IMR-90 (cell line): ENCODE measurements around the gene DENND6B. TPM values are rescaled to one million over a fixed set of nuclear protein-coding genes. Genes with fewer than 3 reads are reported as not detected.
"Not testable (repeated sequence)": the region's sequence is repeated elsewhere in the genome, so short reads cannot be mapped to it uniquely, and the experiment has no call there.

ENCODE experiments used
- ATAC-seq: fragments of 200-7000 bp; cut with Tn5 transposase; 2 replicates; pipeline ENCODE4 v1.9.1; 2020; ENCODE audit warnings: low read depth, mild to moderate bottlenecking, moderate library complexity
- BruUV-seq: library from RNA; stranded (reverse); fragments of 400-500 nt; replicated peaks from 2 replicates; lab custom pipeline; 2021; lab: Mats Ljungman, UMichigan
- CTCF ChIA-PET: fragments of 300-600 bp; formaldehyde crosslinking; extraction: SDS; loops from one replicate; lab custom pipeline; 2021; ENCODE audit warnings: antibody characterized with exemption; lab: Yijun Ruan, JAX
- POLR2A ChIA-PET: fragments of 300-600 bp; sonication (Branson Sonifier 250); formaldehyde crosslinking; loops from one replicate; lab custom pipeline; 2022; ENCODE audit warnings: antibody characterized with exemption; ENCODE audit not compliant: unreplicated experiment; lab: Charles Lee
- DNase-seq: peaks from one replicate; pipeline ENCODE4 v3.0.0; 2013
- H2AFZ ChIP-seq: replicated peaks from 2 replicates; pipeline ENCODE3; 2013; ENCODE audit warnings: low read length, mild to moderate bottlenecking; ENCODE audit not compliant: poor library complexity
- H2AK5ac ChIP-seq: 2 replicates; pipeline ENCODE4 v1.6.1; 2013; ENCODE audit warnings: low read depth, low read length, inconsistent platforms
- H2AK9ac ChIP-seq: replicated peaks from 2 replicates; pipeline ENCODE3; 2013; ENCODE audit warnings: mild to moderate bottlenecking, low read depth, low read length, moderate library complexity; ENCODE audit not compliant: poor library complexity
- H2BK120ac ChIP-seq: 2 replicates; pipeline ENCODE4 v1.6.1; 2013; ENCODE audit warnings: low read depth, low read length, inconsistent platforms
- H2BK15ac ChIP-seq: 3 replicates; pipeline ENCODE4 v1.6.1; 2013; ENCODE audit warnings: low read depth, low read length, inconsistent platforms
- H2BK20ac ChIP-seq: 2 replicates; pipeline ENCODE4 v1.6.1; 2013; ENCODE audit warnings: low read depth, mild to moderate bottlenecking, inconsistent platforms, low read length, moderate library complexity
- H2BK5ac ChIP-seq: 2 replicates; pipeline ENCODE4 v1.6.1; 2013; ENCODE audit warnings: mild to moderate bottlenecking, low read depth, low read length, inconsistent platforms; ENCODE audit not compliant: poor library complexity, severe bottlenecking
- H3K14ac ChIP-seq: replicated peaks from 2 replicates; pipeline ENCODE4 v1.6.1; 2013; ENCODE audit warnings: low read depth, low read length, inconsistent platforms
- H3K18ac ChIP-seq: 2 replicates; pipeline ENCODE4 v1.6.1; 2013; ENCODE audit warnings: low read depth, low read length, control low read depth
- H3K23ac ChIP-seq: 2 replicates; pipeline ENCODE4 v1.6.1; 2013; ENCODE audit warnings: low read depth, low read length, inconsistent platforms
- H3K27ac ChIP-seq: 2 replicates; pipeline ENCODE4 v1.5.1; 2013; ENCODE audit warnings: mild to moderate bottlenecking, control low read depth, low read length; ENCODE audit not compliant: insufficient read depth
- H3K27me3 ChIP-seq: 2 replicates; pipeline ENCODE4 v1.6.1; 2013; ENCODE audit warnings: low read length; ENCODE audit not compliant: control insufficient read depth, insufficient read depth
- H3K36me3 ChIP-seq: 2 replicates; pipeline ENCODE4 v1.6.1; 2013; ENCODE audit warnings: low read length, mixed read lengths; ENCODE audit not compliant: control insufficient read depth, insufficient read depth
- H3K4ac ChIP-seq: 2 replicates; pipeline ENCODE4 v1.6.1; 2013; ENCODE audit warnings: low read depth, low read length, inconsistent platforms
- H3K4me1 ChIP-seq: 2 replicates; pipeline ENCODE4 v1.6.1; 2013; ENCODE audit warnings: low read length, mixed read lengths; ENCODE audit not compliant: control insufficient read depth, insufficient read depth
- H3K4me2 ChIP-seq: 2 replicates; pipeline ENCODE4 v1.6.1; 2013; ENCODE audit warnings: low read depth, mild to moderate bottlenecking, control low read depth, low read length, moderate library complexity
- H3K4me3 ChIP-seq: 2 replicates; pipeline ENCODE4 v1.5.1; 2013; ENCODE audit warnings: low read depth, mild to moderate bottlenecking, control low read depth, low read length, moderate library complexity; ENCODE audit not compliant: insufficient read depth
- H3K56ac ChIP-seq: 2 replicates; pipeline ENCODE4 v1.6.1; 2013; ENCODE audit warnings: low read length, inconsistent platforms; ENCODE audit not compliant: insufficient read depth; ENCODE audit errors: extremely low read depth
- H3K79me1 ChIP-seq, 2 experiments: 2 replicates each; pipeline ENCODE4 v1.6.1; 2013; ENCODE audit warnings: low read length in 2 of 2, inconsistent platforms in 1 of 2, low read depth in 1 of 2
- H3K9ac ChIP-seq: 2 replicates; pipeline ENCODE4 v1.6.1; 2013; ENCODE audit warnings: low read depth, low read length, control low read depth
- H3K9me1 ChIP-seq: 2 replicates; pipeline ENCODE4 v1.6.1; 2013; ENCODE audit warnings: low read length, inconsistent platforms; ENCODE audit not compliant: insufficient read depth
- H3K9me3 ChIP-seq: 2 replicates; pipeline ENCODE4 v1.6.1; 2013; ENCODE audit warnings: low read length; ENCODE audit not compliant: control insufficient read depth, insufficient read depth
- H4K20me1 ChIP-seq: 2 replicates; pipeline ENCODE4 v1.6.1; 2013; ENCODE audit warnings: low read length, inconsistent platforms; ENCODE audit not compliant: insufficient read depth
- H4K5ac ChIP-seq: 2 replicates; pipeline ENCODE4 v1.6.1; 2013; ENCODE audit warnings: mild to moderate bottlenecking, low read depth, low read length, control low read depth
- H4K8ac ChIP-seq, 2 experiments: 2 replicates each; pipeline ENCODE4 v1.6.1; 2013; ENCODE audit warnings: low read depth in 2 of 2, low read length in 2 of 2, control low read depth in 1 of 2, inconsistent platforms in 1 of 2
- H4K91ac ChIP-seq: 2 replicates; pipeline ENCODE4 v1.6.1; 2013; ENCODE audit warnings: low read depth, low read length, inconsistent platforms; ENCODE audit not compliant: insufficient read depth
- USF2 ChIP-seq: fragments of 150-350 bp; IDR thresholded peaks from 2 replicates; pipeline ENCODE4 v1.6.1; 2017; ENCODE audit warnings: mild to moderate bottlenecking, antibody characterized with exemption, low read length, low read depth
- WGBS, 2 experiments: methylation state at CpG; one replicate each; pipeline versions ENCODE4 v1.1.5 to v1.1.7; 2013; ENCODE audit warnings: missing lambda C conversion rate in 2 of 2; ENCODE audit not compliant: insufficient read length in 1 of 2; ENCODE audit errors: extremely low coverage in 2 of 2; 5-methylcytosine and 5-hydroxymethylcytosine counted together
- dilution Hi-C: fragments of 300-500 bp; cut with HindIII; formaldehyde crosslinking; loops from one replicate; pipeline ENCODE4 v1.14.3; 2018; ENCODE audit warnings: low sequenced_read_pairs; ENCODE audit not compliant: unreplicated experiment
- in situ Hi-C: fragments of 300-500 bp; cut with MboI; formaldehyde crosslinking; loops from 3 replicates; pipeline ENCODE4 v1.14.3; 2019; ENCODE audit warnings: low sequenced_read_pairs, inconsistent platforms, mixed read lengths
- intact Hi-C: fragments of 100-400 bp; cut with micrococcal nuclease; formaldehyde crosslinking; loops from 2 replicates; pipeline ENCODE4 v1.10.0; 2022
- polyA plus RNA-seq, 3 experiments: library from polyadenylated mRNA; depleted of rRNA; stranded (reverse); fragments of >200 nt; gene quantifications; 2 replicates each; pipeline ENCODE4 v1.2.3, GENCODE V29; 2012; ENCODE audit warnings: low replicate concordance in 1 of 3
- total RNA-seq: library from RNA; depleted of rRNA; stranded (reverse); fragments of >200 nt; gene quantifications from 2 replicates; pipeline ENCODE4 v1.2.3, GENCODE V29; 2012

The DENND6B gene
- total and polyA plus RNA-seq, 2 of the 4 experiments (the other 2 are of a cell fraction) = 0.36 to 4.9 TPM

- TF ChIP-seq USF2 = no peak
Observed at GRCh38 chr22:50337262-50338041, 10.6 kb upstream of the DENND6B start (continued).

- intact Hi-C loops, H2BK20ac ChIP-seq, H3K9ac ChIP-seq, H4K91ac ChIP-seq, H2BK15ac ChIP-seq, H3K18ac ChIP-seq, DNase-seq, H3K4me3 ChIP-seq, H3K27ac ChIP-seq, H3K4me1 ChIP-seq, H4K5ac ChIP-seq, H3K56ac ChIP-seq, H3K4me2 ChIP-seq, H2AFZ ChIP-seq, H3K36me3 ChIP-seq, H2AK9ac ChIP-seq, H3K4ac ChIP-seq, H3K9me3 ChIP-seq, H2BK120ac ChIP-seq, H4K8ac ChIP-seq, H2BK5ac ChIP-seq, H4K20me1 ChIP-seq, H3K27me3 ChIP-seq, ATAC-seq, in situ Hi-C loops, H2AK5ac ChIP-seq, dilution Hi-C loops, H3K14ac ChIP-seq, H3K23ac ChIP-seq, POLR2A ChIA-PET, BruUV-seq: not testable (repeated sequence)
- CTCF ChIA-PET = interaction anchor here (0.6 kb wide), 1 partner anchor 93 kb away, joined by 4 read pairs; no protein-coding TSS in a partner anchor
- Histone ChIP-seq H3K9me1 (peaks cover 32% of the 10 kb centered on the region), H3K79me1 (peaks cover 14 to 25% of the 10 kb centered on the region in 2 experiments)
- WGBS, 2 experiments = no CpG with 5 or more reads among the region's 5 CpGs
Observed at GRCh38 chr22:50334433-50334832, 7.6 kb upstream of the DENND6B start.
